Measurements from ENCODE around the gene ERMARD.
A peak's percentile ranks its signal among the peaks of the same experiment; 100 is the strongest.

The ERMARD gene

GRCh38 chr6:169783971-169784820 lies 32.8 kb downstream of the ERMARD start:
- no peak for DNase-seq

GRCh38 chr6:169784821-169785340 lies 33.5 kb downstream of the ERMARD start:
- DNase-seq, result no peak

- no peak for DNase-seq
Observed at GRCh38 chr6:169785566-169785965, 34.1 kb downstream of the ERMARD start.

DNA sequence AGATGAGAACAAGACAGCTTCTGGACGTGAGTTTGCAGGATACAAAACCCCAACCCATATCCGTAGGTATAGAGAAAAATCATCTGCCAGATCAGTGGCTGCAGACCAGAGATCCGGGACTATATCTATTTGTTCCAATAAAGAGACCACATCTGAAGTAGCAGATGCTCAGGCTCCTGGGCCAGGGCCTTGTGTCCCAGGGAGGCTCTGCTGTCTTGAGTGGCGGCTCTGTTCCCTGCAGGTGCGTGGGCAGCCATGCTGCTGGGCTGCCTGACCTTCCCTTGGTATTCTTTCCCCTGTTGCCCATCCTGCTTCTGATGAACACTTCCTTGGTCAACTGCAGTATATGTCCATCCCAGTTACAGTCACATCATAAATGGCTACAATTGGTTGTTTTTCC lies 34.9 kb downstream of the ERMARD start:
- DNase-seq, result no peak

- DNase-seq, result no peak
Observed at GRCh38 chr6:169787797-169788196, 36.4 kb downstream of the ERMARD start.

- no peak for DNase-seq
Observed at GRCh38 chr6:169788809-169789145, 37.4 kb downstream of the ERMARD start.

DNA sequence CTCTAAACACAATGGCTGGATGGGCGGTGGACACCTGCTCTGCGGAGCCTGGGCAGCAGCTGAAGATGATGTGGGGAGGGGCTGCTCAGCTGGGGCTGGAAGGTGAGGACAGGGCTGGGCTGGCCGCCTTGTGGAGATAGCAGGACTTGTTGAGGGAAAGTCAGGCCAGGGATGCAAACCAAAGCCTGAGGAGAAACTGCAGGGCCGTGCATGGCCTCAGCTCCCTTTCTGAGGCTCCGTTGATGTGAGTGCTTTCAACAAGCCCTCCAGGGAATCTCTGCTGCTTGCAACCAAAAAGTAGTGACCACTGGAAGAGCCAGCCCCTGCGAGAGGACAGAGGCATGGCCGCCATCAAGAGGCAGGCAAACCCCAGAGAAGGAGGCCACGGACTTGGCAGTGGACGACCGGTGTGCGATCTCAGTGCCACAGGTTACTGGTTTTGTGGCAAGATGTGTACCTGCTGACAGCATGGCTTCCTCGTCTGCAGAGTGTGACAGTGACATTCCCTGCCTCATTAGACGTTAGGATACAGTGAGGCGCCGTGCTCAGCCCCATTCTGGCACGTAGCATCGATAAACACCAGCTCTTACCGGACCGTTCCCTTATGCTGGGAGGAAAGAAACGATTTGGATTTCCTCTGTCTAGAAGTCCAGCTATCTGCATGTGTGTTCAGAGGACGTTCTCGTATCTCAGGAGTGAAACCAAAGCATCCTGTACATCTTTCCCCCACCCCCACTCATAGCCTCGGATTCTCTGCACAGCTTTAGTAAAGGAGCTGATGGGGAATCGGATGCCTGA lies 37.9 kb downstream of the ERMARD start:
- DNase-seq, result no peak

DNA sequence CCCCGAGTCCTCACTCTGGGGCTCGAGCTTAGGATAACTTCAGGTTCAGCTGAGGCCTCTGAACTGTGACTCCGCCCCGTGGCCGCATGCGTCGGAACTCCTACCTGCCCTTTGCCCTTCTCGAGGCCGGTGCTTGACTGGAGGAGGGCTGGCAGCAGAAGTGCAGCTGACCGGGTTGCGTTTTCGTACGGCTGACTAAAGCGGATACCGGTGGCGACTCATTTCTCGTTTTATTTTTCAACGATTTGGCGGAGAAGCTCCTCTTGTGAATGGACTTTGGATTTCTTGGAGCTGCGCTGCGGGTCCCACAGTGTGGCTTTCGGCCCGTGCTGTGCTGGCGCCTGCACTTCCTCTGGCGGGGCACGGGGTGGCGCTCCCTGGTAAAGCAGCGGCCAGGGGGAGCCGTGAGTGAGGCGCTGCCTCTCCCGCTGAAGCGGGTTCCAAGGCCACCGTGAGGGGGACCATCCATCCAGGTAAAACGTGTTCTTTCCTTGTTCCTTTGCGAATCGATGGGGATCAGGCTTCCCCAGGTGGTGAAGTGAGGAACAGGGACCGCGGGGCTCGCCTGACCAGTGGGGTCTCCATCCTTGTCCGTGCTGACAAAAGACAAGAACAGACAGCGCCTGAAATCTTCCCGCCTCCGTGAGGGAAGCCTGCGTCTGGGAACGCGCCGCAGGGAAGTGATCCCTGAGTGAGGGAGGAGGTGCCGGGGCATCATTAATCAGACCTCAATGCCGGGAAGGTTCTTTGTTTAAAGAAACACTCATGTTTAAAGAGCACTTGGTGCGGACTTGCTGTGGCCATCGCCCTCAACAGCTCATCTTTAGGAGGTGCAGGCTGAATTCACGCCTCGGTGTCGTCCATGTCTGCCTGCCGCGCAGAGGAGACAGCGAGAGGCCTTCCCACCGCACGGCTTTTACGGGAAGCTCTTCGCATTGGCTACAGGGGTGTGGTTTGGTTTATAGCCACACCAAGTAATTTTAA lies 38.8 kb downstream of the ERMARD start:
- peak; percentile 63 for DNase-seq

- DNase-seq, result no peak
Observed at GRCh38 chr6:169791721-169792131, 40.3 kb downstream of the ERMARD start.

GRCh38 chr6:169792306-169793015 lies 41.0 kb downstream of the ERMARD start:
- DNase-seq, result no peak

DNA sequence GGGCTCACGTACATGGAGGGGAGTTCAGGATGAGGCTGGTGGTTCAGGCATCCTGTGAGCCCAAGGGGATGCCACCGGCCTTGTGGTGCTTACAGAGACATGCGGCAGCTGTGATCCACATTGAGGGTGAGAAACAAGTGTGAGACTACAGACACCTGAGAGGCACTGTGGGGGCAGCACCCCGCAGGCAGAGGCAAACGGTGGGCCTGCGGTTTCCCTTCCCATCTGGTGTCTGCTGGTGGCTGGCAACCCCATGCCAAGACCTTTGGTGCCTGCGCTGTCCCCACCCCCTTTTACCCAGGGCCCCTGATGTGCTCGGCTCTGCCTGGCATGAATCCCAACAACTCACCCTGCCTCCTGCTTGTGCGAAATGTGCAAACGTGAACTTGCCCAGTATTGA lies 42.0 kb downstream of the ERMARD start:
- DNase-seq, result no peak

DNA sequence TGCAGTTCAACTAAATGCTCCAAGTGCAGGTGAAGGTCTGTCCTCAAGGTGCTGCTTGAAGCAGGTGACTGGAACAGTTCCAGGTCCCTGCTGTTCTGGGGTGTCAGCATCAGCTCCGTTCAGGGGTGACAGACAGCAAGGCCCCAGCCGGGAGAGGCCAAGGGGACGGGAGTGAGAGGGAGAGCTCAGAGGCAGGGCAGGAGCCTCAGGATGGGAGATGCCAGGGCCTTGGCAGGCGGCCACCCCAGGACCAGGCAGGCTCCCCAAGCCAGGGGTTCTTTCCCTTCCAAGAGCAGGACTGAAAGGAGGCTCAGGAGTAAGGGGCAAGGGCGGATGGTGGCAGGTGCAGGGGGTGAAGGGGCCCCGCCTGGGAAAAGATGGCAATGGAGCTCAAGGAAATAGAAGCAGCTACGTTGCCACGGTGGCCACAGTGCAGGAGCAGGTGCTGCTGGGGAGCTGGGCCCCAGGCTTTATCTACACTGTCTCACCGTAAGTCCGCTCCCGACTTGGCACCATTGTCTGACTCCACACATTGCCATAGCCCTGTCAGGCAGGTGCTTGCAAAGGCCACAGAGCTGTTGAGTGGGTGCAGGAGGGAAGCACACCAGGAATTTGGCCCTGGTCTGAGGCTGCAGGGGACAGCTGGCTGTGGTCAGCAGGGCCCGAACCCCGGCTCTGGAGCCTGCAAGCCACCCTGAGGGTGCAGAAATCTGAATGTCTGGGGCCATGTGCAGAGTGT lies 43.1 kb downstream of the ERMARD start:
- DNase-seq, result no peak

- no peak for DNase-seq
Observed at GRCh38 chr6:169795196-169795595, 43.8 kb downstream of the ERMARD start.

DNA sequence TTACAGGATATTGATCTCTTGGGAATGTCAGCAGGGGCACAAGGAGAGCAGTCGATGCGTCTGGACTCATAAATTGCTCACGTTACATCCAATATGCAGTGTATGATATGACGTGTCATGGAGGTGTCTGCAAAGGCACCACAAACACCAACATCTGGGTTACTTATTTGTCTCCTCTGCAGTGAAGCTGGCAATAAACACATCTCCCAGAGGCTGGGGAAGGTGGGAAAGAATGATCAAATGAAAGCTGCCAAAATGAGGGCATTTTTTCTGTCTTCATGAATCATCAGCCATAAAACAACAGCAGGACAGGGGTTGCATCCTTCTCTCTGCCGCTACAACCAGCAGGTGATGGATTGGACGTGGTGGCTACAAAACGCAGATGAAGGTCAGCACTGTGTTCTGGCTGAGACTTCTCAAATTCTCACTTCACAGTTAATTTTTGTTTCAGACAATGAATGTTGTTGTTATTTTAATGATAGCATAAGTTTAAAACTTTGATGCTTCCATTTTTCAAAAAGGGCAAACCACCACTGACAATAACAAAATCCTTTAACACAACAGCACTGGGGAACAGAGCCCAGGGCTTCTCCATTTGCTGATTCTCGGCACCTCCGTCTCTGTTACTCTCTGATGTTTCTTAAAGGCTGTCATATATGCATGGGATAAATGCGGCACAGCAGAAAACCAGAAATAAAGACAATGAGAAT lies 47.5 kb downstream of the ERMARD start:
- no peak for DNase-seq

DNA sequence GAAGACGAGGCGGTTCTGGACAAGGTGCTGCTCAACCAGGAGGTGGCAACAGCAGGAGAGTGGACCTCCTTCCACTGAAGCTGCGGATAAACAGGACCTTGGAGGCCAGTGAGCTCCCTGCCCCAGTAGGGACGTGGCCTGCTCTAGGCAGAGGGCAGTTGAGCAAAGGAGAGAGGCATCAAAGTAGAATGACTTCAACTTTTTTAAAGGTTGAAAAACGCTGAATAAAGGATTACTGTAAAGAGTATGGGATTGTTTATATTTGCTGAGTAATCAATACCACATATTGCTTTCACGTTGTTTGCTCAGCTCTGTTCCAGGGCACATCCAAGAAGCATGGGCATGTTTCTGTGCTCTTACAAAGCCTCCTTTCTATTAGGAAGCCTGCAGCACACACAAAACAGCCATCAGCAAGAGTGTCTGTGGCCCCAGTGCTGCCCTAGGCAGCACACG lies 48.1 kb downstream of the ERMARD start:
- no peak for DNase-seq

DNA sequence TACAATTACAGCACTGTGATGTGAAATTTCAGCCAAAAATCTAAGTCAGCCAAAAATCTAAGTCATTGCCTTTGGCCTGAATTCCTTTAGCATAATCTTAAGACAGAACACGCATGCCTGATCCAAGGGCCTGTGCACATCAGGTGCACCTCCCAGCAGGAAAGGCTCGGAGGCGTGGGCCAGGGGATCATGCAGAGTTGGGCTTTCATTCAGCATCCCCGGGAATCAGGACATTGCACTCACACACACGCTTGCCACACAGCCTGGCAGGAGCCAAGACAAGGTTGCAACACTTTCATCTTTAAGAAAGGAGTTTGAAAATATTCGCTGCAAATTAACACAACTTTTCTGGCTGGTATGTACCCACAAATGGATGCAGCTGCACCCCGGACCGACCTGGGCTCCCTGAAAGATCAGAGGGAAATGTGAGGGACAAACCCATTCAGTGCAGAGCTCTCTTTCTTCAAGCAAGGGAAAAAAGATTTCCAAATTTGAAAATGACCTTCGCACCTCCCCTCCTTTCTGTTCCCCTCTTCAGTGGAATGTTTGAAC lies 48.8 kb downstream of the ERMARD start:
- no peak for DNase-seq

DNA sequence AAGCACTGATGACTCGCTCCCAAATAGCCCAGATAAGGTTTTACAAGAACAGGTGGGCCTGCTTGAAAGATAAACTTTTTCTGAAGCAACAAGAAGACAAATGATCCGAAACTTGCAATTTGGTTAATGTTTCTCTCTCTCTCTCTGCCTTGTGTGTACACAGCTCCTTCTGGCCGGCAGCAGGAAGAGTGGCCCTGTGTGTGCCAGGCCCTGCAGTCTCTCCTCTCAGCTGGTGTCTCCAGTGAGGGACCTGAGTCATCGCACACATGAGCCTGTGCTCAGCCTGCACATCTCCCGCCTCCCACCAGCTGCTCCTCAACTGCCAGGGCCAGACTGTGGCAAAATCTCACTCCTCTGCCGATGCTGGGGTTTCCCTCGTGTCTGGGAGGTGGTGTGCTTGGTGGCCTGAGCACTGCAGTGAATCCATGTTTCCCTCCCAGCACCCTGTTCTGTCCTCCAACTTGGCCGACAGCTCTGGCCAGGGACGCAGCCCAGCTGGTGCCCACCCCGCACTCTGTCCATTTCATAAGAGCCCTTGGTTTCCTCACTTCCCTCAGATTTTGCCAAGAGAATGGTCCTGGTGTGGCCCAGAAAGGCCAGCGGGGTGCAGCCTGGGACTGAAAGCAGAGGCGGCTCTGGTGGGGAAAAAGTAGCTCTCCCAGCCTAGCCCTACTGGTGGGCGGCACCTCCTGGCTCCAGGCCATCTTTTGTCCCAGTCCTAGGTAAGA lies 49.4 kb downstream of the ERMARD start:
- DNase-seq, result no peak

DNA sequence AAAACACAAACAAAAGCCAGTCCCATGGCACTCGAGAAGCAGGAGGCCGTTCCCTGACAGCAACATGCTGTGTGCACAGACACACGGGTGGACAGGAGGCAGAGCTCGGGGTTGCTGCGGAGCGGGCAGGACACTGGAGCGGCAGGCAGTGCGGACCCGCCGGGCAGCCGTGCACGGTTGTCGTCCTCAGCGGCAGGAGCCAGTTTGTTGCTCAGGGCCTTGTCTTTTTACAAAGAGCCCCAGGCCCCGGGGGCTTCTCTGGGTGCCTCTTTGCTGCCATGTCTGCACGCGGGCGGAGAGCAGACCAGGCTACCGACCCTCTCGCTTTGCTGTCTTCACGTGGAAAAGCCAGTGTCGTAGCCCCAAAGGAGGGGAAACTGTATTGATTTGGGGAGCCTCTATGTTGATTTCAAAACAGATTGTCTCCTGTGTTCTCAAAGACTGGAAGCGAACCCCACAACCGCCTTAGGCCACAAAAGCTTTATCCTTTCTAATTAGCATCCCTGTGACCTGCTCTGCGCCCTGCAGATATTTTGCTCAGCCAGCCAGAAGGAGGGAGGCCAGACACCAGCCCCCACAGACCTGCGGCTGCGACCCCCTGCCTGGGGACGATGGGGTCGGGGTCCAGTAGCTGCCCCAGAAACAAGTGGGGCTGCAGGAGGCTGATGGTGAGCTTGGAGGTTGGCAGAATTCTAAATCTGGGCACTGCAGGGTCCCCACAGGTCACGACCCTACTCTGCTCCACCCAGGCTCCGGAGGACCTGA lies 50.2 kb downstream of the ERMARD start:
- no peak for DNase-seq

GRCh38 chr6:169802790-169803189 lies 51.4 kb downstream of the ERMARD start:
- no peak for DNase-seq

Measured in T-helper 9 cell (primary cell).